ENCODE data around the gene C1orf159.

Gene C1orf159

GRCh38 chr1:1063945-1064831 is 51.7 kb downstream of the C1orf159 start:
- Histone ChIP-seq H2AFZ (ENCODE audit: low read depth, low read length) (no peak overlapping the region), H4K91ac (ENCODE audit: low read length) (peak overlapping the region; percentile 44), H3K4me1 (ENCODE audit: control insufficient read depth, insufficient read depth, low read depth, low read length) (peaks cover 62% of the 10 kb centered on the region), H2BK5ac (ENCODE audit: low read depth, low read length, poor library complexity, severe bottlenecking) (peak overlapping the region; percentile 59), H3K23ac (ENCODE audit: low read length in 2 of 2) (no peak overlapping the region), H3K9ac (ENCODE audit: low read length) (no peak overlapping the region), H3K27me3 (ENCODE audit: control insufficient read depth in 1 of 2, insufficient read depth in 1 of 2, low read length in 2 of 2) (peaks cover 0 to 69% of the 10 kb centered on the region in 2 experiments), H2BK120ac (ENCODE audit: low read depth, low read length) (no peak overlapping the region), H2AK5ac (ENCODE audit: low read length, severe bottlenecking) (peak overlapping the region; percentile 68), H3K4me2 (ENCODE audit: low read length, poor library complexity, severe bottlenecking) (peak overlapping the region; percentile 80), H2BK15ac (ENCODE audit: low read depth, poor library complexity, severe bottlenecking) (peak overlapping the region; percentile 37), H3K14ac (ENCODE audit: low read length in 2 of 2) (peak overlapping the region in 1 of 2 experiments; percentile 61), H3K4ac (ENCODE audit: low read depth in 1 of 2, low read length in 2 of 2) (peak overlapping the region in 1 of 2 experiments; percentile 47), H2BK12ac (ENCODE audit: low read length in 2 of 2) (peak overlapping the region in 1 of 2 experiments; percentile 89), H3K9me3 (ENCODE audit: control insufficient read depth, low read length) (no peaks in the 10 kb centered on the region), H3K27ac (ENCODE audit: low read length, poor library complexity, severe bottlenecking) (peak overlapping the region; percentile 68), H3K79me1 (replicated peaks; ENCODE audit: low read length, poor library complexity, severe bottlenecking) (peaks cover 8% of the 10 kb centered on the region), H3K18ac (ENCODE audit: low read depth in 1 of 2, low read length in 2 of 2) (peak overlapping the region in 1 of 2 experiments; percentile 82), H3K4me3 (ENCODE audit: insufficient read depth in 1 of 2, low read depth in 1 of 2, low read length in 2 of 2) (peak overlapping the region in 1 of 2 experiments; percentile 17), H4K8ac (ENCODE audit: low read length) (peak overlapping the region; percentile 52), H3K36me3 (ENCODE audit: control insufficient read depth in 1 of 2, insufficient read depth in 2 of 2, low read depth in 1 of 2, low read length in 2 of 2) (peaks cover 0 to 12% of the 10 kb centered on the region in 2 experiments)
- peak; percentile 95 for DNase-seq
- 10% methylated on average over 39 of the region's 50 CpGs for WGBS

DNA sequence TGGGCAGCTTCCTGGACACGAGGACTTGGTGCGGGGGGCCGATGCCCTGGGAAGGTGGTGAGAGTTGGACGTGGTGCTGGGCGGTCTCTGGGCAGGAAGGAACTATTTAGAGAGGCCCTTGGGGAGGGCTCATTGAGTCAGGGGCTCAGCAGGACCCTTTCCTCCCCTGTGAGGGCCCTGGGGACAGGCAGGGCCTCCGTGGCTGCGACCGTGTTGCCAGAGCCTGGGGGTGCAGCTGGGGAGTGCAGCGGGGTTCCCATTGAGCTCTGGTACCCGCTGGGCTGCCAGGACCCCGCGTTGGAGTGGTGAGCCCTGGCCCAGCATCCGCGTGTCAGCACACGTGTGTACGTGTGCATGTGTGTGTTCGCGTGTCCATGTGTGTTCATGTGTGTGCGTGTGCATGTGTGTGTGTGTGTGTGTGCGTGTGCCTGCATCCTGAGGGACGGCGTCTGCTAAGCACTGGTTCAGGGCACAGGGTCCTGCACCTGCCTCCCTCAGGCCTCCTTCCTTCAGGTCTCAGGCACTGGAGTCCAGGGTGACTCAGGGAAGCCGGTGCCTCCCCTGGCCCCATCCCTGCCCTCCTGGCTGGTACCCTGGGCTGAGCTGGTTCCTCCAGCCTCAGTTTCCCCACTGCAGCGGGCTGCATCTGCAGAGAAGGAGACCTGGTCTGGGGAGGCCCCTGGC is 52.5 kb downstream of the C1orf159 start:
- H2AK5ac ChIP-seq (ENCODE audit: low read length, severe bottlenecking): peak overlapping the region; percentile 41

GRCh38 chr1:1062348-1063163 is 53.3 kb downstream of the C1orf159 start:
- Histone ChIP-seq H3K36me3 (ENCODE audit: control insufficient read depth in 1 of 2, insufficient read depth in 2 of 2, low read depth in 1 of 2, low read length in 2 of 2) (peaks cover 0 to 5% of the 10 kb centered on the region in 2 experiments), H3K4me1 (ENCODE audit: control insufficient read depth, insufficient read depth, low read depth, low read length) (peaks cover 61% of the 10 kb centered on the region), H3K79me1 (replicated peaks; ENCODE audit: low read length, poor library complexity, severe bottlenecking) (peaks cover 7% of the 10 kb centered on the region), H3K14ac (ENCODE audit: low read length in 2 of 2) (no peak overlapping the region), H2BK15ac (ENCODE audit: low read depth, poor library complexity, severe bottlenecking) (no peak overlapping the region), H3K27ac (ENCODE audit: low read length, poor library complexity, severe bottlenecking) (no peak overlapping the region), H3K9ac (ENCODE audit: low read length) (no peak overlapping the region), H3K4me2 (ENCODE audit: low read length, poor library complexity, severe bottlenecking) (no peak overlapping the region), H2AFZ (ENCODE audit: low read depth, low read length) (peak overlapping the region; percentile 15), H3K23ac (ENCODE audit: low read length in 2 of 2) (peak overlapping the region in 1 of 2 experiments; percentile 25), H4K91ac (ENCODE audit: low read length) (no peak overlapping the region), H4K8ac (ENCODE audit: low read length) (no peak overlapping the region), H2BK120ac (ENCODE audit: low read depth, low read length) (no peak overlapping the region), H2BK5ac (ENCODE audit: low read depth, low read length, poor library complexity, severe bottlenecking) (no peak overlapping the region), H3K9me3 (ENCODE audit: control insufficient read depth, low read length) (no peaks in the 10 kb centered on the region), H2BK12ac (ENCODE audit: low read length in 2 of 2) (no peak overlapping the region), H3K18ac (ENCODE audit: low read depth in 1 of 2, low read length in 2 of 2) (peak overlapping the region in 1 of 2 experiments; percentile 68), H3K4ac (ENCODE audit: low read depth in 1 of 2, low read length in 2 of 2) (no peak overlapping the region), H2AK5ac (ENCODE audit: low read length, severe bottlenecking) (peak overlapping the region; percentile 41), H3K4me3 (ENCODE audit: insufficient read depth in 1 of 2, low read depth in 1 of 2, low read length in 2 of 2) (no peak overlapping the region), H3K27me3 (ENCODE audit: control insufficient read depth in 1 of 2, insufficient read depth in 1 of 2, low read length in 2 of 2) (peaks cover 0 to 73% of the 10 kb centered on the region in 2 experiments)
- 49% methylated on average over 29 of the region's 29 CpGs for WGBS
- DNase-seq: peak; percentile 44

More for the DNA sequence above, 52.5 kb downstream of the C1orf159 start:
- Histone ChIP-seq H2BK120ac (ENCODE audit: low read depth, low read length) (no peak overlapping the region), H2BK12ac (ENCODE audit: low read length in 2 of 2) (peak overlapping the region in 1 of 2 experiments; percentile 27), H3K27me3 (ENCODE audit: control insufficient read depth in 1 of 2, insufficient read depth in 1 of 2, low read length in 2 of 2) (peaks cover 0 to 74% of the 10 kb centered on the region in 2 experiments), H3K18ac (ENCODE audit: low read depth in 1 of 2, low read length in 2 of 2) (peak overlapping the region in 1 of 2 experiments; percentile 7), H3K9me3 (ENCODE audit: control insufficient read depth, low read length) (no peaks in the 10 kb centered on the region), H3K14ac (ENCODE audit: low read length in 2 of 2) (peak overlapping the region in 1 of 2 experiments; percentile 22), H3K9ac (ENCODE audit: low read length) (no peak overlapping the region), H3K79me1 (replicated peaks; ENCODE audit: low read length, poor library complexity, severe bottlenecking) (peaks cover 8% of the 10 kb centered on the region), H3K4me2 (ENCODE audit: low read length, poor library complexity, severe bottlenecking) (peak overlapping the region; percentile 80), H3K4ac (ENCODE audit: low read depth in 1 of 2, low read length in 2 of 2) (no peak overlapping the region), H2AFZ (ENCODE audit: low read depth, low read length) (no peak overlapping the region), H3K36me3 (ENCODE audit: control insufficient read depth in 1 of 2, insufficient read depth in 2 of 2, low read depth in 1 of 2, low read length in 2 of 2) (peaks cover 0 to 11% of the 10 kb centered on the region in 2 experiments), H4K8ac (ENCODE audit: low read length) (no peak overlapping the region), H3K27ac (ENCODE audit: low read length, poor library complexity, severe bottlenecking) (no peak overlapping the region), H3K23ac (ENCODE audit: low read length in 2 of 2) (no peak overlapping the region), H4K91ac (ENCODE audit: low read length) (no peak overlapping the region), H2BK15ac (ENCODE audit: low read depth, poor library complexity, severe bottlenecking) (no peak overlapping the region), H2BK5ac (ENCODE audit: low read depth, low read length, poor library complexity, severe bottlenecking) (no peak overlapping the region), H3K4me3 (ENCODE audit: insufficient read depth in 1 of 2, low read depth in 1 of 2, low read length in 2 of 2) (no peak overlapping the region), H3K4me1 (ENCODE audit: control insufficient read depth, insufficient read depth, low read depth, low read length) (peaks cover 63% of the 10 kb centered on the region)
- 71% methylated on average over 21 of the region's 24 CpGs for WGBS
- DNase-seq: no peak
